Measurements from ENCODE around the gene PRKCE.

- no peak for TF ChIP-seq CTCF (IDR thresholded peaks at IDR 0.05)
- no peak for TF ChIP-seq TCF12 (IDR thresholded peaks at IDR 0.05)
- no peak for TF ChIP-seq MXI1 (IDR thresholded peaks at IDR 0.05; ENCODE audit: low read depth, low read length)
- TF ChIP-seq RCOR1 (IDR thresholded peaks at IDR 0.05; ENCODE audit: low read length), result no peak
- TF ChIP-seq EP300 (IDR thresholded peaks at IDR 0.05; ENCODE audit: borderline replicate concordance in 1 of 2, low read depth in 1 of 2, low read length in 1 of 2), result no peak
- TF ChIP-seq TAF1 (IDR thresholded peaks at IDR 0.05; ENCODE audit: borderline replicate concordance, low read depth, low read length), result no peak
- no peak for TF ChIP-seq RAD21 (IDR thresholded peaks at IDR 0.05; ENCODE audit: low read length)
- no peak for TF ChIP-seq CHD2 (IDR thresholded peaks at IDR 0.05; ENCODE audit: low read length, partially characterized antibody)
- TF ChIP-seq JUND (IDR thresholded peaks at IDR 0.05), result no peak
- no peak for TF ChIP-seq YY1 (IDR thresholded peaks at IDR 0.05; ENCODE audit: low read depth)
- no peak for TF ChIP-seq POLR2AphosphoS5 (IDR thresholded peaks at IDR 0.05; ENCODE audit: low read depth, low read length)
- no peak for TF ChIP-seq FOSL2 (IDR thresholded peaks at IDR 0.05; ENCODE audit: borderline replicate concordance, low read depth)
- TF ChIP-seq USF2 (IDR thresholded peaks at IDR 0.05; ENCODE audit: borderline replicate concordance, low read depth, low read length), result no peak
Measured at GRCh38 chr2:45892425-45892745, 240.9 kb downstream of the PRKCE start.

Measured in SK-N-SH (cell line).